G401 (cell line): ENCODE data around the gene CAPRIN2. TPM values are rescaled to one million over a fixed set of nuclear protein-coding genes. Genes with fewer than 3 reads are reported as not detected.

Source experiments
- DNase-seq: peaks from one replicate; pipeline ENCODE4 v3.0.0-alpha.2; 2015; ENCODE audit warnings: low spot score
- in situ Hi-C: cut with HindIII; loops from 2 replicates; pipeline ENCODE4 v1.10.0; 2016; ENCODE audit warnings: low sequenced_read_pairs, mixed read lengths
- total RNA-seq: library from RNA; depleted of rRNA; stranded (reverse); fragments of >200 nt; shearing (Covaris generic); gene quantifications from 2 replicates; pipeline ENCODE4 v1.2.3, GENCODE V29; 2014

Gene CAPRIN2
- total RNA-seq, 1 experiment from 2014 or later, result 18.0 TPM

DNA sequence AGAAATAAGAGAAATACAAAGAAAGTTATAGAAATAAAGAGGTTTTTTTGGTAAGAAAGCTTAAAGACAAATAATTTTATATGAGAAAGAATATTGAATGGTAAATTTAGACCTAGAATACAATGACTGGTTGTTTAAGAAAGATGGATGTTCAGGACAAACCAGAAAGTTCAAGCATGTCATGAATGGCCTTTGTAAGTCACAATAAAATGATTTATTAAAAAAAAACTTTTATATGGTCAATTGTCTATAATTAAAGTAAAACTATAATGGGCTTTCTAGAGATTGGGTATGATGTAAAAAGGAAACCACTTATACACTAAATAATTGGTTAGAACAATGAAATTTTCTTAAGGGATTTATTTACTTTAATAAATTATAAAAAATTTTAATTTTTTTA, 19.8 kb upstream of the CAPRIN2 start:
- in situ Hi-C loops, result no loop called here

DNA sequence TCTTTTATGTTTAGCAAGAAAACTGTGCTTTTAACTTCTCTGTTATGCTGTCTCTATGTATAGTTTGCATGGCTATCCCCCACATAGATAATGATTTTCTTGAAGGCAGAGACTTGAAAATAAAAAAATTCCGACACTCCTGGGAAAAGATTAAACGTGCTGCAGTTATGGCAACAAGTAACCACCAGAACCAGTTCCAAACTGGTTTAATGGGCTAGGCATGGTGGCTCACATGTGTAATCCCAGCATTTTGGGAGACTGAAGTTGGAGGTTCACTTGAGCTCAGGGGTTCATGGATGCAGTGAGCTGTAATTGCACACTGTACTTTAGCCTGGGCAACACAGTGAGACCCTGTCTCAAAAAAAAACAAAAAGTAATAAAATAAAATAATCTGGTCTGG, 15.1 kb upstream of the CAPRIN2 start:
- no peak for DNase-seq
- in situ Hi-C loops, result no loop called here

More for the DNA sequence above, 19.8 kb upstream of the CAPRIN2 start:
- DNase-seq, result no peak

DNA sequence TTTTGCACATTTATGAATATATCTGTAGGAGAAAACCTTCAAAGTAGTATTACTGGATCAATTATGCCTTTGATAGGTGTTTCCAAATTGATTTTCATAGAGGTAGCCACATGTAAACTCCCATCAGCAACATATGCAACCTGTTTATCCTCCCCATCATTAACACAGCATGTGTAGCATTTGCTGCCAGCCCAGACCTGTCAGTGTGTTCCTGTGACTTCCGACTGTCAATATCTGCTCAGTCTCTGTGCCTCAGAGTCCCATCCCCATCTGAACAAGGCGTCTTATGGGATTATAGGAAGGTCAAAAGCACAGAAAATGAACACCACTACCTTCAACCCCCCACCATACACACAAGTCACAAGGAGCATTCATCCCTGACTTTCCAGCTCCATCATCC, 9.5 kb upstream of the CAPRIN2 start:
- in situ Hi-C loops, result no loop called here
- DNase-seq, result peak; percentile 70

DNA sequence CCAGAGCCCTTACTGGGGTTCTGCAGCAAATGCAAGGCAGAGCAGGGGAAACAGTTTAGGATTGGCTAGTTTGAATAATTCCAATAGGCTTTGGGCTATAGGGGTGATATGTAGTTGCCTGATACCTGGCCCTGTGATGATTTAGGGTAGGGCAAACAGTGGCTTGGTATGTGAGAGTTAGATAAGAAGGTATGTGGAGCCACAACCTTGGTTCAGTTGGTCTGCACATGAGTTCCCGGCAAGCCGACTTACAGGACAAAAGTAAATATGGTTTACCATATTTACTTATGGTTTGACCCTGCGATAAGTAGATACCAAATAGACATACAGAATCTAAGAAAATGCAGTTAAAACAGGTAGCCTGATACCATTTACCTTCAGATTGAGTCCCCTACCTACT, 8.3 kb upstream of the CAPRIN2 start:
- DNase-seq, result no peak
- in situ Hi-C loops, result no loop called here

DNA sequence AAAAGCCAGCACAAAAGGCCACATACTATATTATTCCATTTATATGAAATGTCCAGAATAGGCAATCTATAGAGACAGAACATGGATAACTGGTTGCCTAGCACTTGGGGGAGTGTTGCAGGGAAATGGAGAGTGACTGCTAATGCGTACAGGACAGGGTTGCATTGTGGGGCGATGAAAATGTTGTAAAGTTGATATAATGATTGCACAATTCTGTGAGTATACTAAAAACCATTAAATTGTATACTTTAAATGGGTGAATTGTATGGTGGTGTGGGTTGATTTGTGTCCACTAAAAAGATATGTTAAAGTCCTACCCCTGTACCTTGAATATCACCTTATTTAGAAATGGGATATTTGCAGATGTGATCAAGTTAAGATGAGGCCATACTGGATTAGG, 7.0 kb upstream of the CAPRIN2 start:
- in situ Hi-C loops, result no loop called here

DNA sequence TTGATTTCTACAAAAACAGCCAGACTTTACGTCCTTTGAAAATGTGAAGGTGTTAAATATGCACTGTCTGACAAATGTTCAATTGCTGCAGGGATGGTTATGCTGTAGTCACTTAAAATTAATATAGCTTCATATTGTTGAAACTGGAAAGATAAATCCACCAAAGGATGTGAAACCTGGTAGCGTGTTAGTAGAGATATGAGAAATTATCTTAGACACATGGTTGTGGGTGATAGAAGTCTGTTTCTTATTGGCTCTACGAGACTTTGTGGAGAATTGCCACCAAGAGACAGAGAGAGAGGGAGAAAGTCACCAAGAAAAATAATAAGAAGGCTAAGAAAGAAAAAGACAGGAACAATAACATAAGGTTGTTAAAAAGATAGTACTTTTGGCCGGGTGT, 2.6 kb upstream of the CAPRIN2 start:
- in situ Hi-C loops, result no loop called here
- DNase-seq, result no peak

More for the DNA sequence above, 7.0 kb upstream of the CAPRIN2 start:
- DNase-seq, result no peak

DNA sequence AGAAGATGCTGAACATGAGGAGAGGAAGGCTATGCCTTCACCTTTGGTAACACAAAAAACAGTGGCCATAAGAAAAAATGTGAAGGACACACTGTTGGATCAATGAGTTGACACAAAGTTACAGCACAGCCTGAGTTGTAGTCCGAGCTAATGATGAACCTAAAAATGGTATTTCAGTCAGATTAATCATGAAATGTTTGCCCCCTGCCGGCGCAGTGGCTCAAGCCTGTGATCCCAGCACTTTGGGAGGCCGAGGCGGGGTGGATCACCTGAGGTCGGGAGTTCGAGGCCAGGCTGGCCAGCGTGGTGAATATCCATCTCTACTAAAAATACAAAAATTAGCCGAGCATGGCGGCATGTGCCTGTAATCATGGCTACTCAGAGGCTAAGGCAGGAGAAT, 1.3 kb upstream of the CAPRIN2 start:
- in situ Hi-C loops, result no loop called here
- DNase-seq, result no peak

DNA sequence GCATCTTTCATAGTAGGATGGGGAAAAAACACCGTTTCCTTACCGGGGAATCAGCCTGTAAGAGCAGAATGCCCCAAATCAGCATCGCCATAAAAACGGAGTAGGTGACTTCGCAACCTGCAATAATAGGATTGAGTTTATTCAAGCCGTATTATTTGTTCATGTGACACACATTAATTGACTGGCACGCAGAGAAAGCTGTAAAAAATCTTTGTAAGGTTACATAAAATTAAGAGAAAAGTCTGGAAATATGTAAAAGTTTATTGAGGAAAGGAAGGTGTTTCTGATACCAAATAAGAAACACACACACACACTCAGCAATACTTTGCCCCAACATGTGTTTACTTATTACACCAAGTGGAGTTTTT, 628 bp upstream of the CAPRIN2 start:
- in situ Hi-C loops, result no loop called here
- DNase-seq, result no peak

DNA sequence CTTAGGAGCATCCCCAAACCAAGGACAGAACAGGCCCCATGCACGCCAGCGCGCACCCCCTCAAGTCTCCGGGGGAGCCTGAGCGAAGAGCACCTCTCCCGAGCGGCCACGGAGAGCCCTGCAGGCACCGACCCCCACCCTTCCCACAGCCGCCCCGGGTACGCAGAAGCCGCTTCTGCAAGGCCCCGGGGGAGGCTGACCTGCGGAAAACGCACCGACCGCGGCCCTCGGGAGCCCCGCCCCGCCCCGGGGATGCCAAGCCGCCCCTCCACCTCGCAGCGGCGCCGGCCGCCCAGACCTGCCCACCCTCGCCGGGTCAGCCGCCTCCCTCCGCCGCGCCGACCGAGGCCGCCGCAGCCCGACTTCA, 385 bp downstream of the CAPRIN2 start:
- in situ Hi-C loops, result no loop called here
- no peak for DNase-seq

DNA sequence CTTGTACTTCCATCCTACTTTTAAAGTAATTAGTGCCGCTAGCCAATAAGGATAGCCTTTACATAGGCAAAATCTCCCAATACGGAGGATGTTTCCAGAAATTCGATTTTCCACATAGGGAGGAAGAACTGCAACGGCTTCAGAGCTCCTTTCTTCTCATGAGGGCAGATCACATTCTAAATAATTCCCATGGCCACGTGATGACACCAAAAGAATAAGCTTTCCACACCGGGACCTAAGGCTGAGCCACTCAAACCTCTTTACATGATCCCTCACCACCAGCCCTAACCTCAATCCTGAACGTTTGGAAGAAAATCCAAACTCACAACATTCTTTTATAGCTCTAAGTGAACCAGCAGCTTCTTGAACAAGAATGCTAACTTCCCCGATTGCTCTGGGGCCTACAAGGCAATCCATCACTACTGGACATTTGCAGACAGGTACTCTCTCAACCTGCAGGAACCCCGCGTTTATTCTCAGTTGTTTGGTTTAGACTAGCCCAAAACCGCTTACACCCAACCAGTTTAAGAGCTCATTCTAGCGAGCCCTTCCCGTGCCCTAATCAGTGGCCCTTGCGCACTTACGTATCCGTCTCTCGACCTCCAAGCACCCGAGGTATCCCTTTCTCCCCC, 884 bp downstream of the CAPRIN2 start:
- peak; percentile 54 for DNase-seq
- in situ Hi-C loops, result no loop called here

DNA sequence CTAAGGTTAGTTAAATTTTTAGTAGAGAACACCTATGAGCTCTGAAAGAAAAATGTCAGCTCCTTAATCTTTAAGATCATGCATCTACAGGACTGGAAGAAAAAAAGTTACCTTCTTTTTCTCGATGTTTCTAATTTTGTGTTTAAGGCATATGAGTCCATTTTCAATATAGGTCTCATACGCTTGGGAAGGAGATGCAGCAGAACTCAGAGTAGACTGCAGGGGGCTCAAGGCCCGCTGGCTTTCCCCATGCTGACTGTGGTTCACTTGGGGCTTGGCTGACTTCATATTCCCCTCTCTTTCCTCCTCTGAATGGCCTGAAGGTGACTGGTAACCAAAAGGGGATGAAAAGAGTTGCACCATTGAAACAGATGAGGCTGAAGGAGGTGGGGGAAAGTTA, 1.5 kb downstream of the CAPRIN2 start:
- in situ Hi-C loops, result no loop called here
- DNase-seq, result peak; percentile 32

DNA sequence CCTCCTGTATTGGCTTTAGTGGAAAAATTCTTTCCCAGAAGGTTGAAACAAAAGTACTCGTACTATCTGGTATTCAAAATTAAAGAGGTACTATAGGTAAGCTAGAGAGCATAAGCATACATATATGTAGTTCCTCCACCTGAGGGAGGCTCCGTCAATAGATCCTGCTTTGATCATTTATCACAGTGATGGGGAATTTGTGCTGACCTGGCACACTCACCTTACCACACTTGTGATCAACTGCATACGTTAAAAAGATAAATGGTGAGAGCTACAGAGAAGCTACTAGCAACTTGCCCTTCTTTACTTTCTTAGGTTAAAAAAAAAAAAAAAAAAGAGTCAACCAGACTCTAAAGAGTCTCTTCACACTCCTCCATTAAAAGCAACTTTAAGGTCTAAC, 2.5 kb downstream of the CAPRIN2 start:
- in situ Hi-C loops, result no loop called here
- no peak for DNase-seq

DNA sequence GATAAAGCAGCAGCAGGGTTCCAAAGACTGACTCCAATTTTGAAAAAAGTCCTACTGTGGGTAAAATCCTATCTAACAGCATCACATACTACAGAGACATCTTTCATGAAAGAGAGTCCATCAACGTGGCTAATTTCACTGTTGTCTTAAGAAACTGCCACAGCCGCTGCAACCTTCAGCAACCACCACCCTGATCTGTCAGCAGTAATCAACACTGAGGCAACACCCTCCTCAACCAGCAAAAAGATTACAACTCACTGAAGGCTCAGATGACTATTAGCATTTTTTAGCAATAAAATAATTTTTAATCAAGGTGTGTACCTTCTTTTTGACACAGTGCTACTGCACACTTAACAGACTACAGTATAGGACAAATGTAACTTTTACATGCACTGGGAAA, 6.6 kb downstream of the CAPRIN2 start:
- no peak for DNase-seq
- in situ Hi-C loops, result no loop called here

DNA sequence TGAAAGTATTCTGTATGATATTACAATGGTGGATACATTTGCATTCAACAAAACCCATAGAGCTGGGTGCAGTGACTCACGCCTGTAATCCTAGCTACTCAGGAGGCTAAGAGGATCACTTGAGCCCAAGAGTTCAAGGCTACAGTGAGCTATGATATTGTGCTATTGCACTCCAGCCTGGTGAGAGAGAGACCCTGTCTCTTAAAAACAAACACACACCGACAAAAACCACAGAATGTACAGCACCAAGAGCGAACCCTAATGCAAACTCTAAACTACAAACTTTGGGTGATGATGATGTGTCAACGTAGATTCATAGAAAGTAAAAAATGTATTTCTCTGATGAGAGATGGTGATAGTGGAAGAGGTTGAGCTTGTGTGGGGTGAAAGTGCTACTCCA, 8.6 kb downstream of the CAPRIN2 start:
- in situ Hi-C loops, result no loop called here

DNA sequence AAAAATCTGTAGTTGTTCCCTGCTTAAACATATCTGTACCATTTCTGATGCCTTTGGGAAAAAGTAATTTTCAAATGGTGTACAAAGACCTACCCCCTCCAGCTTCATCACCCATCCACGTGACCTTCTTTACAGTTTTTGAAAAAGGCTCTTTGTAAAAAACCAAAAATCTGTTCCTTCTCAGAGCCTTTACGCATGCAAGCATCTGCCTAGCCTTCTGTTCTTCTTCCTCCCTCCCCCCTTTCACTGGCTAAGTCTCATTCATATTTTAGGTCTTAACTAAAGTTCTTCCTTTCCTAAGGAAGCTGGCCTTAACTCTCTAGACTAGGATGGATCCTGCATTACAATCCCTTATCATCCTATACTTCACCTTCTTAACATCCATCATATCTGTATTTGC, 10.4 kb downstream of the CAPRIN2 start:
- in situ Hi-C loops, result no loop called here
- DNase-seq, result no peak

More for the DNA sequence above, 8.6 kb downstream of the CAPRIN2 start:
- no peak for DNase-seq

DNA sequence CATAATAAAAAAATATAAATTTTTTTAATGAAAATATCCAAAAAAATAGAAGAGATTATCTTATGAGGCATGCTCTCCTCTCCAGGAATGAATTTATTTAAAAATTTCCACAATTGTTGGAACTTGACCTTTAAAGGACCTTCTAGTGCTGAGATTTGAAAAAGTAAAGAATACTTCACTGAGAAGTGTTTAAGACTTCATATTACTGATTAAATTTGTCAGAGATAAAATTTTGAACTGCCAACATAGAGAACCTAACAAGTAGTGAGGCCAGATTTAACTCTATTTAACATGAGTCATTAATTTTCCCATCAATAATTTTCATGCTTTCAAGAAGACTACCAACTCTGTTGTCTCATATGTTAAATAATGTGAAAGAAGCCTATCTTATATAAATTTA, 14.5 kb downstream of the CAPRIN2 start:
- no peak for DNase-seq
- in situ Hi-C loops, result no loop called here

DNA sequence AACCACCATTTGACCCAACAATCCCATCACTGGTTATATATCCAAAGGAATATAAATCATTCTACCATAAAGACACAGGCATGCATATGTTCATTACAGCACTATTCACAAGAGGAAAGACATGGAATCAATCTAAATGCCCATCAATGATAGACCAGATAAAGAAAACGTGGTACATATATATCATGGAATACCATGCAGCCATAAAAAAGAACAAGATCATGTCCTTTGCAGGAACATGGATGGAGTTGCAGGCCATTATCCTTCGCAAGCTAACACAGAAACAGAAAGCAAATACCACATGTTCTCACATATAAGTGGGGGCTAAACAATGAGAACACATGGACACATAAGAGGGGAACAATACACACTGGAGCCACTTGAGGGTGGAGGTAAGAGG, 15.7 kb downstream of the CAPRIN2 start:
- no peak for DNase-seq
- in situ Hi-C loops, result no loop called here

DNA sequence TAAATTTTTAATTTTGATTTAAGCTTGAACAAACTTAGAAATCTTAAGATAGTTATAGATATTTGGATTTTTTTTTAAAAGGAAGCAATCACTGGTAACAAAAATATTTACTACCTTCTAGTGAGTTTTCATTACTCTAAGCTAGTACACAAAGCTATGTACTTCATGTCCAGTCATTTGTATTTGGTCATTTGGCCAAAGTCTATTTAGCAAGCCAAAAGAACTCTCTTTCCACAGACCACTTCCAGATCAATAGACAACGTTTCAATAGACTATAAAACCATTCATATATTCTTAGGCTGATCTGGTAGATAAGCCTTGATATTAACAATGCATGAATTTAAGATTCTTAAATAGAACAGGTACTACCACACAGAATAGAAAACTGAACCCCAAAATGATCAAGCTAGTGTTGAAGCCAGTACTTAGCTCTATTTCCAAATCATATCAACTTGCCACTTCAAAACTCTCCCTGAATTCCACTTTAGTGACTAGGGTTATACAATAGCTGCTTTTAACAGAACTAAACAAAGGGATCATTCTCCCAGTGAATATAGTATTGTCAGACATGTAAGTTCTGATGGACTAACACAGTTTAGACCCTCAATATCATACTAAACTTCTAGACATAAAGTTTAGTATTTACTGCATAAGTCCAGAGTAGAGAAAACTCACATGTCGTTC, 21.7 kb downstream of the CAPRIN2 start:
- DNase-seq, result no peak

DNA sequence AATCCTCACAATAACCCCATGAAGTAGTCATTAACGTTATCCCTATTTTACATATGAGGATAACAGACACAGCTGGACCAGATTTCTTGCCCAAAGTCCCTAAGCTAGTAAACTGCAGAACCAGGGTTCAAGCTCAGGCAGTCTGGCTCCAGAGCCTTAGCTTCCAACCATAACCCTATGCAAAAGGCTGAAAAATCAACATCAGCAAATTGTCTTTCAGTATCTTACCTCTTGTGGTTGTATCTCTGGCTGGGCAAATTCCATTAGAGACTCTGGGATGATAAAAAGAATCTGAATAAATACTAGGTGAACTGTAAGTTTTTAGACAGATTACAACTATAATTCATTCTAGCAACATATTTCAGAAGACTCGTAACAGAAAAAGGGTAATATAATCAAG, 24.7 kb downstream of the CAPRIN2 start:
- in situ Hi-C loops, result no loop called here

More for the DNA sequence above, 21.7 kb downstream of the CAPRIN2 start:
- in situ Hi-C loops, result no loop called here

DNA sequence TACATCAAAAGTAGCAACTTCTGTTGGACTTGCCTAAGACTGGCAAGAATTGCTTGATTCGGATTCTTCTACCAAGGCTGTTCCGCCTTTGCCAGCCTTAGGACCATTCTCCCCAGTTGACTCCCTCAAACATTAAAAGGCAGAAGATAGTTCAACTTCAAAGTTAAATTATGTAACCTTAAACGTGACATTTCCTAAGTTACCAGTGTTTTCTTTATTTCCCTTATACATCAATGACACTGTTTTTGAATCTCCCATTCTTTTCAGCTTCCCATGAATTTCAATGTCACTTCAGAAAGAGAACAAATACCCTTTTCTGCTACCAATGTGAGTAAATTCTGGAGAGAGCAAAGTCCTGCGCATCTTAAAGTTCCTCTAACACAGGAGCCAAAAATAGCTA, 25.2 kb downstream of the CAPRIN2 start:
- no peak for DNase-seq
- in situ Hi-C loops, result no loop called here

More for the DNA sequence above, 24.7 kb downstream of the CAPRIN2 start:
- DNase-seq, result no peak

DNA sequence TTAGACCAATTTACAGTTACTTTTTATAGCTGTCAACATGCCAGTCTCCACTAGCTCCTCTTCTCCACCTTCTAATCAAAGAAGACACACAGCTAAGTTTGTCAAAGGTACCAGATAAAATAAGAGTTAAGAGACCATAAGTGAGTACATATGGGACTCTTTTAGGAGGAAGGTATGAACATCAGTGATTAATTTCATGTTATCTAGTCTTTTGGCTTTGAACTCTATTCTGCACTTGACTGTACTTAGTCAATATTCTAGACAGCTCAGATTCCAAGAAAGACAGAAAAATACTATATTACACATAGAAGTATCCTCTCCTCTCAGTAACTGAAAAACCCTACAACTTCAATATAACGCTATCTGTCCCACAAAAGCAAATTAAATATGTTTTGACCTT, 28.1 kb downstream of the CAPRIN2 start:
- in situ Hi-C loops, result no loop called here
- no peak for DNase-seq
